HG03025 (cell line): ENCODE measurements around the gene CELA2B.

Experiments
- ATAC-seq: cut with Tn5 transposase; IDR thresholded peaks from one replicate; pipeline ENCODE4 v1.9.1; 2021; ENCODE audit warnings: mild to moderate bottlenecking, moderate library complexity; ENCODE audit not compliant: unreplicated experiment, low FRiP score

CELA2B gene

GRCh38 chr1:15523104-15524020, 47.5 kb downstream of the CELA2B start:
- no peak for ATAC-seq

- peak; percentile 1 for ATAC-seq
Observed at GRCh38 chr1:15524021-15524282, 48.0 kb downstream of the CELA2B start, which contains the start of gene CASP9. Gene CASP9 (minus strand): TSS chr1:15524215. CDS start chr1:15524200, 15 bp downstream.

GRCh38 chr1:15524283-15525049, 48.6 kb downstream of the CELA2B start:
- peak; percentile 36 for ATAC-seq

GRCh38 chr1:15525050-15526020, 49.4 kb downstream of the CELA2B start:
- ATAC-seq, result peak; percentile 37

DNA sequence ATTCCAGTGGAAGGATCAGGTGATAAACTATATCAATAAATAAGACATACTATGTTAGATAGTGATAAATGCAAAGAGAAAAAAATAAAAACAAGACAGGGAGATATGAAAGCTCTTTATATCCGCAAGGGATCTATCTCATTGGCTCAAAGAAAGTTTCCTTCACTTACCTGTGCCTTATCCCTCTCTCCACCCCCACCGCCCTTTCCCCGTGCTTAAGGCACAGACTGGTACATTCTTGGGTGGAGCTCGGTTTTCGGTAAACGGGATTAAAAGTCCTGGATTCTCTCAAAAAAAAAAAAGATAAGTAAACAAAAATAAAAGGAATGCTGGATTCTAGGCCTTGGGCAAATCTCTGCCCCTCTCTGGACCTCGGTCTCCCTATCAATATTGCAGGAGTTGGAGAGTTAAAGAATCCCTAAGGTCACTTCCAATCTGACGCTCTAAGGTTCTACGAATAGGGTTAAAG, 50.2 kb downstream of the CELA2B start:
- ATAC-seq, result no peak

DNA sequence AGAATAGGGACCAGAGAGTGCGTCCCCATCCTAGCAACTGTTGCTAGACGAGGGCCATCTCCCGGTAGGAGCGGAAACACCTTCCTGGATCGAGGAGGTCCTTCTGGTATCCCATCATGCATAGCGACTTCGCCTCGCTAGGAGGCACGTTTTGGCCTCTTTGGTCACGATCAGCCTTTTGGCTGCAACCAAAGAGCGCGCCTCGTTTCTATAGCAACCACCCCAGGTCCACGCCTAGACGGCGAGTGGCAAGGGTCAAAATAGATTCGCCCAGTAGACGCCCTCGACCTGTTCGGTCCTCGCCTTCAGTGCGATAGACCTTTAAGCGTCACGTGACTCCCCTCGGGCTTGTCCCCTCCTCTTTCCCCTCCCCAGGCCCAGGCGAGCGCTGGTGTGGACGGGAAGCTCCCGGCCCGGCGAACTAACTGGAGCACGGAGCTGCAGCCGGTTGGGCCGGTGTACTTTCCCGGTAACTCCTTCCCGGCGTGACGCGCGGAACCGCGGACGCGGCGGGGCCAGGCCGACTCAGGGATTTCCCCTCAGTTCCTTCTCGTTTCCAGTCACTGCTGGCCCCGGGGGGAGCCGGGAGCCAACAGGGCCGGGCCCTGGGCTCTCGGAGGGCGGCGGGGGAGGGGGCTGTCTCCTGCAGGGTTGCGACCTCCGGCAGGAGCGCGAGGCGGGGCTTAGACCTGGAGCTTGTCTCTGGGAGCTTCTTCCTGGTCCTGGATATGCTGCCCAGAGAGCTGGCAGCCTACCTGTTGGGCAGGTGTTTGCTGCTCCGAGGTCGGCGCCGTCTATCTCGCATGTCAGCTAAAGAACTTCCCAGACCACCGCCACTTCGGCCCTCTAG, 50.8 kb downstream of the CELA2B start, which contains the start of gene DNAJC16:
DNAJC16 (plus strand) TSS at position 359 of the 850 bp plus-strand sequence. CDS start 2,258 bp downstream, outside the sequence.
- peak; percentile 47 for ATAC-seq

- ATAC-seq, result no peak
Observed at GRCh38 chr1:15531003-15531402, 55.1 kb downstream of the CELA2B start.

DNA sequence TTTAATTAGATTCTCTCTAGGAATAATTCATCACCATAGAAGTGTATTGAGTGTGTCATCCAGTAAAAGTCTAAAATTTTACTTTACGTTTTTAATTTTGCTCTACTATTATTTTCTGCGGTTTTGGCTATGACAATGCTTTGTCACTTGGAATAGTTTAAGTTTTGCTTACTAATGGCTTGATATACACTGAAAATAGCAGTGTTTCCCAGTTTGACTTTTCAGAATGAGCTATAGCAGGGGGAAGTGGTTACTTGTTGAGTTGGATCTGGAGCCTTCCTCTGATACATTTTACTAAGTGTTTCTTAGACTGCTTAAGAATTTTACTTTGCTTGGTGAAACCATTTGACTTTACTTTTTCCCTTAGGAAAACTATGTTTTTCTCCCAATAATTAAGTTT, 55.8 kb downstream of the CELA2B start:
- no peak for ATAC-seq

DNA sequence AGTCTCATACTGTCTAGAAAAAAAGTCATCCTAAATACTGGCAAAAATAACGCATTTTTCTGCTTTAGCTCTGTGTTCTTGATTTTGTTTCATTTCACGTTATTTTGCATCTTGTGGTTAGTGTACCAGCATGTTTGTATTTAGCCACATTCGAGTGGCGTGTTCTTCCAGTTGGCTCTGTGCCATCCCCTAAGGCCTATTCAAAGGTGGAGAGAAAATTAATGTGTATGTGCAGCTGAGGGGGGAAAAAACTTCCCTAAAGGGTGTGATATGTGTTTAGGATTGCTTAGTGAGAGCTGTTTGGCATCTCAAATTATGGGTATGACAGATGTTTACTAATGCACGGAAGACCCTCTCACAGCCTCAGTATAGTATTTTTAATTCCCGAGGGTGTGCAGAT, 62.9 kb downstream of the CELA2B start:
- no peak for ATAC-seq

DNA sequence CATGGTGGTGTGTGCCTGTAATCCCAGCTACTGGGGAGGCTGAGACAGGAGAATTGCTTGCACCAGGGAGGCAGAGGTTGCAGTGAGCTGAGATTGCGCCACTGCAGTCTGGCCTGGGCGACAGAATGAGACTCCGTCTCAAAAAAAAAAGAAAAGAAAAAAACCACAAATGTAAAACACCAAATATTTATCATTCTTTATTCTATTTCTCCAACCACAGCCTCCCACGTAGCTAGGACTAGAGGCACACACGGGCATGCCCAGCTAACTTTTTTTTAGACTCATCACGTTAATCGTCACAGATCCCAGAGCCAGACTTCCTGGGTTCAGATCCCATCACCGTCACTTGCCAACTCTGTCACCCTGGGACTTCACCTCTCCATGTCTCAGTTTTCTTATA, 64.3 kb downstream of the CELA2B start:
- no peak for ATAC-seq
